HCT116 (cell line): ENCODE measurements around the gene DGCR8.

Source experiments
- EZH2phosphoT487 ChIP-seq: fragments of 200-600 bp; IDR thresholded peaks from 2 replicates; pipeline ENCODE4 v1.6.1; 2018; ENCODE audit warnings: antibody characterized with exemption, borderline replicate concordance
- POLR2A ChIP-seq: IDR thresholded peaks from 2 replicates; pipeline ENCODE4 v1.7.0; 2011; ENCODE audit warnings: borderline replicate concordance; ENCODE audit not compliant: insufficient read depth, insufficient read length; ENCODE audit errors: extremely low read depth

- TF ChIP-seq EZH2phosphoT487 (no peak), POLR2A (no peak)
These were observed 24.9 kb upstream of the DGCR8 start for GRCh38 chr22:20055144-20055543.
